ENCODE results near the gene NMNAT2.

GRCh38 chr1:183233113-183233512 lies 185.1 kb downstream of the NMNAT2 start:
- TF ChIP-seq CTCF (IDR thresholded peaks at IDR 0.05), result no peak
- TF ChIP-seq EP300 (IDR thresholded peaks at IDR 0.05), result no peak
- no peak for TF ChIP-seq POLR2A (IDR thresholded peaks at IDR 0.05; ENCODE audit: low read depth)
- no peak for TF ChIP-seq POLR2AphosphoS5 (IDR thresholded peaks at IDR 0.05)
